Gastrocnemius medialis (tissue), 4 donors: Measurements from ENCODE around the gene PDE6A.

Experiments
- POLR2A ChIP-seq, 2 donors: fragments of 450-650 bp; IDR thresholded peaks; one replicate each; pipeline ENCODE4 v1.6.1; 2017; ENCODE audit warnings: antibody characterized with exemption in 2 of 2, mild to moderate bottlenecking in 2 of 2, moderate library complexity in 2 of 2
- TF ChIP-seq, protein P1 (sequence below), 5 experiments: fragments of 450-650 bp in 3 of 5; fragments of 200-600 bp in 2 of 5; sonication (generic) in 2 of 5; IDR thresholded peaks in 4 of 5; conservative IDR thresholded peaks in 1 of 5; 1 replicate in 4 of 5; 2 replicates in 1 of 5; pipeline ENCODE4 v1.5.1; 2016 to 2019; ENCODE audit warnings: antibody characterized with exemption in 5 of 5, mild to moderate bottlenecking in 3 of 5, moderate library complexity in 3 of 5

DNA sequence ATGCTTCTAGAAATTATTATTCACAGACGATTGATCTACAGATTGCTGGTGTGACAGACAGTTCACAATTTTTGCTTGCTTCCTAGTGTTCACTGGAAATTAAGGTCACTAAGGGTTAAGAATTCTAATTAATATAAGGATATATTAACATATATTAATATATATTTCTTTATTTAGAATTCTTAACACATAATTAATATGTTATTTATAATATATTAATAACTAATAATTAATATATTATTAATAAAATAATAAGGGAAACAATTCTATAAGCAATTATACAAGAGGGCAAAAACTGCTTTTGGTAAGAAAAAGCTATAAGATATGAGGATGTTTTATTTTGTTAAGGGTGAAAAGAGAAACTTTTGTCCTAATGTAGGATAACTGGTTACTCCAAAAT lies 56.3 kb downstream of the PDE6A start:
- no peak for TF ChIP-seq POLR2A (IDR thresholded peaks at IDR 0.05)
- TF ChIP-seq, protein P1, sequence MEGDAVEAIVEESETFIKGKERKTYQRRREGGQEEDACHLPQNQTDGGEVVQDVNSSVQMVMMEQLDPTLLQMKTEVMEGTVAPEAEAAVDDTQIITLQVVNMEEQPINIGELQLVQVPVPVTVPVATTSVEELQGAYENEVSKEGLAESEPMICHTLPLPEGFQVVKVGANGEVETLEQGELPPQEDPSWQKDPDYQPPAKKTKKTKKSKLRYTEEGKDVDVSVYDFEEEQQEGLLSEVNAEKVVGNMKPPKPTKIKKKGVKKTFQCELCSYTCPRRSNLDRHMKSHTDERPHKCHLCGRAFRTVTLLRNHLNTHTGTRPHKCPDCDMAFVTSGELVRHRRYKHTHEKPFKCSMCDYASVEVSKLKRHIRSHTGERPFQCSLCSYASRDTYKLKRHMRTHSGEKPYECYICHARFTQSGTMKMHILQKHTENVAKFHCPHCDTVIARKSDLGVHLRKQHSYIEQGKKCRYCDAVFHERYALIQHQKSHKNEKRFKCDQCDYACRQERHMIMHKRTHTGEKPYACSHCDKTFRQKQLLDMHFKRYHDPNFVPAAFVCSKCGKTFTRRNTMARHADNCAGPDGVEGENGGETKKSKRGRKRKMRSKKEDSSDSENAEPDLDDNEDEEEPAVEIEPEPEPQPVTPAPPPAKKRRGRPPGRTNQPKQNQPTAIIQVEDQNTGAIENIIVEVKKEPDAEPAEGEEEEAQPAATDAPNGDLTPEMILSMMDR (IDR thresholded peaks at IDR 0.05 in 4 of 5, conservative IDR thresholded peaks at IDR 0.05 in 1 of 5) = no peak
